Measurements from ENCODE around the gene HES1. TPM values are rescaled to one million over a fixed set of nuclear protein-coding genes. Genes with fewer than 3 reads are reported as not detected.

The HES1 gene
- total RNA-seq, 1 donor from 2014 or later, result 23.0 TPM

- Histone ChIP-seq H3K4me3 (ENCODE audit: low read length in 3 of 3) (no peak overlapping the region), H3K9ac (ENCODE audit: low read depth in 1 of 3, low read length in 3 of 3) (no peak overlapping the region), H3K9me3 (ENCODE audit: control insufficient read depth in 3 of 3, low read length in 3 of 3) (no peaks in the 10 kb centered on the region), H3K27me3 (ENCODE audit: control insufficient read depth in 3 of 3, insufficient read depth in 3 of 3, low read length in 3 of 3) (no peaks in the 10 kb centered on the region), H3K27ac (ENCODE audit: low read depth, low read length) (no peak overlapping the region), H3K4me1 (ENCODE audit: control insufficient read depth in 3 of 3, insufficient read depth in 3 of 3, low read length in 3 of 3) (peaks cover 17 to 23% (median 18%) of the 10 kb centered on the region in 3 donors), H3K36me3 (ENCODE audit: control insufficient read depth in 3 of 3, insufficient read depth in 3 of 3, low read length in 3 of 3) (no peaks in the 10 kb centered on the region)
These were observed 43.1 kb upstream of the HES1 start for GRCh38 chr3:194092881-194093301.

GRCh38 chr3:194093842-194094241 lies 42.1 kb upstream of the HES1 start:
- Histone ChIP-seq H3K4me3 (ENCODE audit: low read length in 3 of 3) (no peak overlapping the region), H3K27me3 (ENCODE audit: control insufficient read depth in 3 of 3, insufficient read depth in 3 of 3, low read length in 3 of 3) (no peaks in the 10 kb centered on the region), H3K27ac (ENCODE audit: low read depth, low read length) (no peak overlapping the region), H3K9me3 (ENCODE audit: control insufficient read depth in 3 of 3, low read length in 3 of 3) (no peaks in the 10 kb centered on the region), H3K9ac (ENCODE audit: low read depth in 1 of 3, low read length in 3 of 3) (no peak overlapping the region), H3K4me1 (ENCODE audit: control insufficient read depth in 3 of 3, insufficient read depth in 3 of 3, low read length in 3 of 3) (peaks cover 27 to 31% (median 28%) of the 10 kb centered on the region in 3 donors), H3K36me3 (ENCODE audit: control insufficient read depth in 3 of 3, insufficient read depth in 3 of 3, low read length in 3 of 3) (no peaks in the 10 kb centered on the region)

GRCh38 chr3:194095464-194095863 lies 40.5 kb upstream of the HES1 start:
- no peak overlapping the region for H3K27ac ChIP-seq (ENCODE audit: low read depth, low read length)
- H3K4me1 ChIP-seq (ENCODE audit: control insufficient read depth in 3 of 3, insufficient read depth in 3 of 3, low read length in 3 of 3), result peaks cover 23 to 28% (median 24%) of the 10 kb centered on the region in 3 donors
- H3K9me3 ChIP-seq (ENCODE audit: control insufficient read depth in 3 of 3, low read length in 3 of 3), result no peaks in the 10 kb centered on the region
- no peak overlapping the region for H3K4me3 ChIP-seq (ENCODE audit: low read length in 3 of 3)
- H3K36me3 ChIP-seq (ENCODE audit: control insufficient read depth in 3 of 3, insufficient read depth in 3 of 3, low read length in 3 of 3), result no peaks in the 10 kb centered on the region
- no peak overlapping the region for H3K9ac ChIP-seq (ENCODE audit: low read depth in 1 of 3, low read length in 3 of 3)
- no peaks in the 10 kb centered on the region for H3K27me3 ChIP-seq (ENCODE audit: control insufficient read depth in 3 of 3, insufficient read depth in 3 of 3, low read length in 3 of 3)

- H3K27ac ChIP-seq (ENCODE audit: low read depth, low read length), result no peak overlapping the region
- no peak overlapping the region for H3K9ac ChIP-seq (ENCODE audit: low read depth in 1 of 3, low read length in 3 of 3)
- no peaks in the 10 kb centered on the region for H3K36me3 ChIP-seq (ENCODE audit: control insufficient read depth in 3 of 3, insufficient read depth in 3 of 3, low read length in 3 of 3)
- peaks cover 0 to 4% (median 0%) of the 10 kb centered on the region in 3 donors for H3K27me3 ChIP-seq (ENCODE audit: control insufficient read depth in 3 of 3, insufficient read depth in 3 of 3, low read length in 3 of 3)
- peaks cover 23 to 28% (median 24%) of the 10 kb centered on the region in 3 donors for H3K4me1 ChIP-seq (ENCODE audit: control insufficient read depth in 3 of 3, insufficient read depth in 3 of 3, low read length in 3 of 3)
- no peaks in the 10 kb centered on the region for H3K9me3 ChIP-seq (ENCODE audit: control insufficient read depth in 3 of 3, low read length in 3 of 3)
- H3K4me3 ChIP-seq (ENCODE audit: low read length in 3 of 3), result no peak overlapping the region
These were observed 40.0 kb upstream of the HES1 start for GRCh38 chr3:194095902-194096301.

- Histone ChIP-seq H3K9me3 (ENCODE audit: control insufficient read depth in 3 of 3, low read length in 3 of 3) (no peaks in the 10 kb centered on the region), H3K9ac (ENCODE audit: low read depth in 1 of 3, low read length in 3 of 3) (peak overlapping the region in 1 of 3 donors; percentile 35), H3K36me3 (ENCODE audit: control insufficient read depth in 3 of 3, insufficient read depth in 3 of 3, low read length in 3 of 3) (no peaks in the 10 kb centered on the region), H3K27ac (ENCODE audit: low read depth, low read length) (no peak overlapping the region), H3K4me1 (ENCODE audit: control insufficient read depth in 3 of 3, insufficient read depth in 3 of 3, low read length in 3 of 3) (peaks cover 23 to 28% (median 24%) of the 10 kb centered on the region in 3 donors), H3K4me3 (ENCODE audit: low read length in 3 of 3) (peak overlapping the region in 1 of 3 donors; percentile 49), H3K27me3 (ENCODE audit: control insufficient read depth in 3 of 3, insufficient read depth in 3 of 3, low read length in 3 of 3) (peaks cover 0 to 16% (median 6%) of the 10 kb centered on the region in 3 donors)
These were observed 38.6 kb upstream of the HES1 start for GRCh38 chr3:194097141-194097882.

- Histone ChIP-seq H3K9ac (ENCODE audit: low read depth in 1 of 3, low read length in 3 of 3) (peak overlapping the region in 1 of 3 donors; percentile 35), H3K36me3 (ENCODE audit: control insufficient read depth in 3 of 3, insufficient read depth in 3 of 3, low read length in 3 of 3) (no peaks in the 10 kb centered on the region), H3K4me3 (ENCODE audit: low read length in 3 of 3) (peak overlapping the region in 1 of 3 donors; percentile 49), H3K9me3 (ENCODE audit: control insufficient read depth in 3 of 3, low read length in 3 of 3) (no peaks in the 10 kb centered on the region), H3K4me1 (ENCODE audit: control insufficient read depth in 3 of 3, insufficient read depth in 3 of 3, low read length in 3 of 3) (peaks cover 23 to 28% (median 24%) of the 10 kb centered on the region in 3 donors), H3K27me3 (ENCODE audit: control insufficient read depth in 3 of 3, insufficient read depth in 3 of 3, low read length in 3 of 3) (peaks cover 0 to 16% (median 6%) of the 10 kb centered on the region in 3 donors), H3K27ac (ENCODE audit: low read depth, low read length) (no peak overlapping the region)
These were observed 37.7 kb upstream of the HES1 start for GRCh38 chr3:194098081-194098842.

GRCh38 chr3:194098843-194099183 lies 37.1 kb upstream of the HES1 start:
- peaks cover 23 to 28% (median 24%) of the 10 kb centered on the region in 3 donors for H3K4me1 ChIP-seq (ENCODE audit: control insufficient read depth in 3 of 3, insufficient read depth in 3 of 3, low read length in 3 of 3)
- H3K4me3 ChIP-seq (ENCODE audit: low read length in 3 of 3), result no peak overlapping the region
- H3K9ac ChIP-seq (ENCODE audit: low read depth in 1 of 3, low read length in 3 of 3), result no peak overlapping the region
- H3K36me3 ChIP-seq (ENCODE audit: control insufficient read depth in 3 of 3, insufficient read depth in 3 of 3, low read length in 3 of 3), result no peaks in the 10 kb centered on the region
- no peaks in the 10 kb centered on the region for H3K9me3 ChIP-seq (ENCODE audit: control insufficient read depth in 3 of 3, low read length in 3 of 3)
- peaks cover 0 to 19% (median 6%) of the 10 kb centered on the region in 3 donors for H3K27me3 ChIP-seq (ENCODE audit: control insufficient read depth in 3 of 3, insufficient read depth in 3 of 3, low read length in 3 of 3)
- H3K27ac ChIP-seq (ENCODE audit: low read depth, low read length), result no peak overlapping the region

- H3K4me1 ChIP-seq (ENCODE audit: control insufficient read depth in 3 of 3, insufficient read depth in 3 of 3, low read length in 3 of 3), result peaks cover 23 to 28% (median 24%) of the 10 kb centered on the region in 3 donors
- no peak overlapping the region for H3K4me3 ChIP-seq (ENCODE audit: low read length in 3 of 3)
- H3K27ac ChIP-seq (ENCODE audit: low read depth, low read length), result no peak overlapping the region
- H3K9me3 ChIP-seq (ENCODE audit: control insufficient read depth in 3 of 3, low read length in 3 of 3), result no peaks in the 10 kb centered on the region
- H3K27me3 ChIP-seq (ENCODE audit: control insufficient read depth in 3 of 3, insufficient read depth in 3 of 3, low read length in 3 of 3), result peaks cover 0 to 19% (median 6%) of the 10 kb centered on the region in 3 donors
- H3K9ac ChIP-seq (ENCODE audit: low read depth in 1 of 3, low read length in 3 of 3), result no peak overlapping the region
- H3K36me3 ChIP-seq (ENCODE audit: control insufficient read depth in 3 of 3, insufficient read depth in 3 of 3, low read length in 3 of 3), result no peaks in the 10 kb centered on the region
These were observed 36.7 kb upstream of the HES1 start for GRCh38 chr3:194099215-194099614.

- Histone ChIP-seq H3K4me1 (ENCODE audit: control insufficient read depth in 3 of 3, insufficient read depth in 3 of 3, low read length in 3 of 3) (peaks cover 20 to 22% (median 20%) of the 10 kb centered on the region in 3 donors), H3K9ac (ENCODE audit: low read depth in 1 of 3, low read length in 3 of 3) (no peak overlapping the region), H3K27ac (ENCODE audit: low read depth, low read length) (no peak overlapping the region), H3K27me3 (ENCODE audit: control insufficient read depth in 3 of 3, insufficient read depth in 3 of 3, low read length in 3 of 3) (peaks cover 0 to 19% (median 6%) of the 10 kb centered on the region in 3 donors), H3K9me3 (ENCODE audit: control insufficient read depth in 3 of 3, low read length in 3 of 3) (no peaks in the 10 kb centered on the region), H3K36me3 (ENCODE audit: control insufficient read depth in 3 of 3, insufficient read depth in 3 of 3, low read length in 3 of 3) (no peaks in the 10 kb centered on the region), H3K4me3 (ENCODE audit: low read length in 3 of 3) (no peak overlapping the region)
These were observed 35.0 kb upstream of the HES1 start for GRCh38 chr3:194100856-194101390.
